Glomerular endothelial cell (primary cell): ENCODE measurements around the gene JAKMIP2. TPM values are rescaled to one million over a fixed set of nuclear protein-coding genes. Genes with fewer than 3 reads are reported as not detected.
"Not testable (repeated sequence)": the region's sequence is repeated elsewhere in the genome, so short reads cannot be mapped to it uniquely, and the experiment has no call there.

Source experiments
- DNase-seq: peaks from one replicate; pipeline ENCODE4 v3.0.0-alpha.2; 2011; ENCODE audit warnings: low read depth, low spot score; ENCODE audit errors: extremely low read depth
- total RNA-seq: library from RNA; depleted of rRNA; stranded (reverse); fragments of >200 nt; gene quantifications from 2 replicates; pipeline ENCODE4 v1.2.3, GENCODE V29; 2015

Gene JAKMIP2
- total RNA-seq, 1 donor from 2014 or later = 0.29 TPM

- DNase-seq = no peak
Observed at GRCh38 chr5:147750065-147750464, 32.5 kb downstream of the JAKMIP2 start.

- DNase-seq = no peak
Observed at GRCh38 chr5:147748590-147748989, 33.9 kb downstream of the JAKMIP2 start.

GRCh38 chr5:147746986-147747385 is 35.5 kb downstream of the JAKMIP2 start:
- no peak for DNase-seq

- DNase-seq = no peak
Observed at GRCh38 chr5:147743678-147744374, 38.7 kb downstream of the JAKMIP2 start.

- no peak for DNase-seq
Observed at GRCh38 chr5:147743012-147743411, 39.5 kb downstream of the JAKMIP2 start.

- no peak for DNase-seq
Observed at GRCh38 chr5:147742151-147742550, 40.4 kb downstream of the JAKMIP2 start.

GRCh38 chr5:147740864-147741263 is 41.7 kb downstream of the JAKMIP2 start:
- DNase-seq = no peak

- no peak for DNase-seq
Observed at GRCh38 chr5:147737921-147738320, 44.6 kb downstream of the JAKMIP2 start.

GRCh38 chr5:147735621-147736125 is 46.9 kb downstream of the JAKMIP2 start:
- no peak for DNase-seq

- no peak for DNase-seq
Observed at GRCh38 chr5:147734894-147735293, 47.6 kb downstream of the JAKMIP2 start.

- no peak for DNase-seq
Observed at GRCh38 chr5:147733075-147733474, 49.5 kb downstream of the JAKMIP2 start.

GRCh38 chr5:147732291-147732883 is 50.1 kb downstream of the JAKMIP2 start:
- DNase-seq = no peak

- DNase-seq = no peak
Observed at GRCh38 chr5:147731431-147732290, 50.9 kb downstream of the JAKMIP2 start.

GRCh38 chr5:147727200-147727599 is 55.3 kb downstream of the JAKMIP2 start:
- DNase-seq = no peak

GRCh38 chr5:147721191-147721960 is 61.2 kb downstream of the JAKMIP2 start:
- DNase-seq = not testable (repeated sequence)

- no peak for DNase-seq
Observed at GRCh38 chr5:147713550-147714295, 68.8 kb downstream of the JAKMIP2 start.

- DNase-seq = no peak
Observed at GRCh38 chr5:147712598-147712997, 69.9 kb downstream of the JAKMIP2 start.

- no peak for DNase-seq
Observed at GRCh38 chr5:147712019-147712418, 70.5 kb downstream of the JAKMIP2 start.

GRCh38 chr5:147711019-147711418 is 71.5 kb downstream of the JAKMIP2 start:
- DNase-seq = no peak

- DNase-seq = no peak
Observed at GRCh38 chr5:147708708-147709107, 73.8 kb downstream of the JAKMIP2 start.
